IPS DF 6.9 (cell line): ENCODE data around the gene SPPL3.
A peak's percentile ranks its signal among the peaks of the same experiment; 100 is the strongest.
"Not testable (repeated sequence)": the region's sequence is repeated elsewhere in the genome, so short reads cannot be mapped to it uniquely, and the experiment has no call there.

Experiments used
- DNase-seq: peaks from one replicate; pipeline ENCODE4 v3.0.0-alpha.2; 2013; ENCODE audit warnings: low read depth, low spot score
- H3K27ac ChIP-seq: one replicate; pipeline ENCODE4 v1.5.1; 2013; ENCODE audit warnings: low read length, control low read depth
- H3K27me3 ChIP-seq: 2 replicates; pipeline ENCODE4 v1.6.1; 2013; ENCODE audit warnings: mild to moderate bottlenecking, low read length; ENCODE audit not compliant: control insufficient read depth, insufficient read depth
- H3K36me3 ChIP-seq: 2 replicates; pipeline ENCODE4 v1.6.1; 2013; ENCODE audit warnings: low read length; ENCODE audit not compliant: control insufficient read depth, insufficient read depth
- H3K4me1 ChIP-seq: 2 replicates; pipeline ENCODE4 v1.6.1; 2013; ENCODE audit warnings: low read length; ENCODE audit not compliant: control insufficient read depth, insufficient read depth
- H3K4me3 ChIP-seq: 2 replicates; pipeline ENCODE4 v1.5.1; 2013; ENCODE audit warnings: mild to moderate bottlenecking, low read length
- H3K9me3 ChIP-seq: 2 replicates; pipeline ENCODE4 v1.6.1; 2013; ENCODE audit warnings: low read length, inconsistent platforms; ENCODE audit not compliant: control insufficient read depth, insufficient read depth
- WGBS: extraction: QIAGEN DNeasy Blood & Tissue Kit; methylation state at CpG from one replicate; pipeline ENCODE4 v1.1.7; 2013; ENCODE audit warnings: mixed read lengths, missing lambda C conversion rate; ENCODE audit not compliant: insufficient read length, insufficient coverage; 5-methylcytosine and 5-hydroxymethylcytosine counted together

The SPPL3 gene

DNA sequence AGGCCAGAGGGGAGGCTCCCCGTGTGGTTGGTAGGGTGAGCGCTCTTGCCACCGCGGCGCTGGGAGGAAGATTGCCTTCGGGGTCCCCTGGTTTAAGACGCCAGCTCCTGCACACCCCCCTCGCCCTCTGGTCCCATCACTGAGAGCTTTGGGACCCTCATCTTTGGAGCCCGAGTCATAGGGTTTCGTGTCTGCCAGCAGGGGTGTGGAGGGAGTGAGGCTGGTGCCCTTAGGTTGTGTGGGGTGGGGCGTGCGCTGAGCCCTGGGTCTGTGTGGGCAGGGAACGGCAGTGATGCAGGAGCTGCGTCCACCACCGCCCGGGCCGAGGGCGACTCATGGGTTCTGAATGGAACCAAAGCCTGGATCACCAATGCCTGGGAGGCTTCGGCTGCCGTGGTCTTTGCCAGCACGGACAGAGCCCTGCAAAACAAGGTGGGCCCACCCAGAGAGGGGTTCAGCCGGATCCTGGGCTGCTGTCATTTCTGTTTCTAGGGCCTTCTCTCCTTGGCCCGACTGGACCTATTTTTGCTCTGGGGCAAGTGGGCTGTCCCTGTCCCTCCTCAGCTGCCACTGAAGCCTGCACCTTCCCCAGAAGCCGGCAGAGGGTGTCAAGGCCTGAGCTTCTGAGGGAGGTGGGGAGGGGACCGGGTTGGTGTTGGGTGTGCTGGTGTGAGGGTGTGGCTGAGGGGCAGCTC lies 166.5 kb downstream of the SPPL3 start:
- no peaks in the 10 kb centered on the region; the same call in 1 of the 2 replicates for H3K36me3 ChIP-seq
- no peaks in the 10 kb centered on the region for H3K9me3 ChIP-seq
- H3K27ac ChIP-seq = no peak overlapping the region
- DNase-seq = no peak
- no peak overlapping the region for H3K4me3 ChIP-seq
- H3K27me3 ChIP-seq = no peaks in the 10 kb centered on the region
- H3K4me1 ChIP-seq = no peaks in the 10 kb centered on the region; the same call in 1 of the 2 replicates
- WGBS = no CpG with 5 or more reads among the region's 25 CpGs

DNA sequence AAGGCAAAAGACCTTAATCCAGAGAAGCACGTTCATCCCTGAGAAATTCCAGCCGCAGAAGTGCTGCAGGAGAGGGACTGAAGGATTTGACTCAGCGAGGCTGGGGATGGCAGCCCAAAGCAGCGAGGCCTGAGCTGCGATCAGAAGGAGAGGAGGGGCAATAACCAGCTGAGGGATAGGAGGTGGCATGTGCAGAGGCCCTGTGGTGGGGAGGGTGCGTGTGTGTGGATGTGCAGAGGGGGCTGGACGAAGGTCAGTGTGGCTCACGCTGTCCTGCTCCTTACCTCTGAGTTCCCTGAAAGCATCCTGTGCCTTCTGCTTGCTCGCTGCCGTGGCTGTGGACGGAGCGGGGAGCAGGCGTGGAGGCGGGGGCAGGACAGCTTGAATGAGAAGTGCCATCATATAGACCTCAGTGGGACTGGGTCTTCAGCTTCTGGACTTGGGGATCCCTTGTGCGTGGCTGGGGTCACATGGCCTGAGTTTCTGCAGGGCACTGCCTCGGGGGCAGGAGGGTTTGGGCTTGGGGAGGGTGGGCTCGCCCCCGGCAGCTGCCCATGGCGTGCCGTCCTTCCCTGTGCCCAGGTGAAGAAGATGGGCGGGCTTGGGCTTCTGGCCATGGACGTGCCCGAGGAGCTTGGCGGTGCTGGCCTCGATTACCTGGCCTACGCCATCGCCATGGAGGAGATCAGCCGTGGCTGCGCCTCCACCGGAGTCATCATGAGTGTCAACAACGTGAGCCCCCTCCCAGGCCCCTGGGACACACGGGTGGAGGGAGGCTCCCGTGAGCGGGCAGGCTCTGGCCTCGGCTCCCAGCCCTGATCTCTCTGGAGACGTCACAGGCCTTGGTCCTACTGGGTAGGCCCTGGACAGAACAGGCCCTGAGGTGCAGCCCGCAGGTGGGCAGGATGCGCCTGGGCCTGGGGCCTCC lies 167.5 kb downstream of the SPPL3 start:
- H3K27ac ChIP-seq = no peak overlapping the region
- no CpG with 5 or more reads among the region's 38 CpGs for WGBS
- no peaks in the 10 kb centered on the region; the same call in 1 of the 2 replicates for H3K4me1 ChIP-seq
- no peaks in the 10 kb centered on the region for H3K9me3 ChIP-seq
- DNase-seq = no peak
- H3K27me3 ChIP-seq = no peaks in the 10 kb centered on the region
- H3K4me3 ChIP-seq = no peak overlapping the region
- H3K36me3 ChIP-seq = no peaks in the 10 kb centered on the region; the same call in 1 of the 2 replicates

DNA sequence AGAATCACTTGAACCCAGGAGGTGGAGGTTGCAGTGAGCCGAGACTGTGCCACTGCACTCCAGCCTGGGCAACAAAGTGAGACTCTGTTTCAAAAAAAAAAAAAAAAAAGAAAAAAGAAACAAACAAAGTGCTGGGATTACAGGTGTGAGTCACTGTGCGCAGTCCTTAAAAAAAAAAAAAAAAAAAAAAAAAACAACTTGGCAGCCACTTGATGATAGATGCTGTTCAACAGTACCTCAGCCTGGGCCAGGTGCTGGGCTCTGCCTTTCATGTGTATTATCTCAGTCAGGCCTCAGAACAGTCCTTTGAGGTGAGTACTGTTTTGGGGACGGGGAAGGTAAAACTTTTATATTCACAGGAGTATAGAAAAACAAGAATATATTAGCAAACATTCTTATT lies 169.0 kb downstream of the SPPL3 start:
- no peaks in the 10 kb centered on the region for H3K27me3 ChIP-seq
- no peak overlapping the region for H3K4me3 ChIP-seq
- no peaks in the 10 kb centered on the region for H3K9me3 ChIP-seq
- WGBS = no CpG with 5 or more reads among the region's 3 CpGs
- no peak overlapping the region for H3K27ac ChIP-seq
- DNase-seq = no peak
- no peaks in the 10 kb centered on the region; the same call in 1 of the 2 replicates for H3K36me3 ChIP-seq
- no peaks in the 10 kb centered on the region; the same call in 1 of the 2 replicates for H3K4me1 ChIP-seq

DNA sequence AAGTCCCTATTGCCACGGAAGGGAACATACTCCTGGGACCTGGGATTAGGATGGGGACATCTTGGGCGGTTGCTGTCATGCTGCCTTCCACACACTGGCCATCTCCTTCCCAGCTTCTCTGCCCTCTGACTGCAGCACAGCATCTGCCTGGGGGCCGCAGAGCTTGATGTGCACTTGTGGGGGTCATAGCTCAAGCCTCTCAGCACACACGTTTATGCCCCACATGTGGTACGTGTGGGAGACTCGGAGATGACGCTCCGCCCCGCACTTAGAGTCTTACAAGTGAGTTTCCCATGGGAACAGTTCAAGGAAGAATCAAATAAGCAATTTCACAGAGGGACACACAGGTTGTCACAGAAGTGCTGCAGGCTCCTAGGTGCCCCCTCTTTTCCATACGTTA lies 169.9 kb downstream of the SPPL3 start:
- Histone ChIP-seq H3K27me3 (no peaks in the 10 kb centered on the region), H3K4me1 (no peaks in the 10 kb centered on the region; the same call in 1 of the 2 replicates), H3K4me3 (no peak overlapping the region), H3K36me3 (no peaks in the 10 kb centered on the region; the same call in 1 of the 2 replicates), H3K9me3 (no peaks in the 10 kb centered on the region), H3K27ac (no peak overlapping the region)
- DNase-seq = no peak
- WGBS = no CpG with 5 or more reads among the region's 10 CpGs

DNA sequence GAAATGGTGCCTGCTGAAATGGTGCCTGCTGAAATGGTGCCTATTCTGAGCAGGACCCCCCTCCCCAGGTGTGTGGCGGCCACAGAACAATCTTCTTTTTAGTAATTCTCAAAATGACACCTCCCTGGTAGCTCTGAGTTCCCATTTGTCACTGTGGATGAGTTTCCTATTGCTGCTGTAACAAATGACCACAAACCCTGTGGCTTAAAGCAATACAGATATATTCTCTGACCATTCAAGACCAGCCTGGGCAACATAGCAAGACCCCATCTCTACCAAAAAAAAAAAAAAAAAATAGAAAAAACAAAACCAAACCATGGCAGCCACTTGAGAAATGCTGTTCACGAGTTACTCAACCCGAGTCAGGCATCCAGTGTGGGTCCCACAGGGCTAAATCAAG lies 170.6 kb downstream of the SPPL3 start:
- H3K4me1 ChIP-seq = no peaks in the 10 kb centered on the region; the same call in 1 of the 2 replicates
- no peaks in the 10 kb centered on the region for H3K9me3 ChIP-seq
- no peak overlapping the region for H3K4me3 ChIP-seq
- no peak for DNase-seq
- H3K27me3 ChIP-seq = no peaks in the 10 kb centered on the region
- H3K27ac ChIP-seq = no peak overlapping the region
- no peaks in the 10 kb centered on the region; the same call in 1 of the 2 replicates for H3K36me3 ChIP-seq
- no CpG with 5 or more reads among the region's 3 CpGs for WGBS

DNA sequence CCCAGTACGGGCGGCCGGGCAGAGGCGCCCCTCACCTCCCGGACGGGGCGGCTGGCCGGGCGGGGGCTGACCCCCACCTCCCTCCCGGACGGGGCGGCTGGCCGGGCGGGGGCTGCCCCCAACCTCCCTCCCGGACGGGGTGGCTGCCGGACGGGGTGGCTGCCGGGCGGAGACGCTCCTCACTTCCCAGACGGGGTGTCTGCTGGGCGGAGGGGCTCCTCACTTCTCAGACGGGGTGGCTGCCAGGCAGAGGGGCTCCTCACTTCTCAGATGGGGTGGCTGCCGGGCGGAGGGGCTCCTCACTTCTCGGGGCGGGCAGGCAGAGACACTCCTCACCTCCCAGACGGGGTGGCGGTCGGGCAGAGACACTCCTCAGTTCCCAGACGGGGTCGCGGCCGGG lies 172.0 kb downstream of the SPPL3 start:
- H3K4me1 ChIP-seq, H3K9me3 ChIP-seq, DNase-seq, H3K36me3 ChIP-seq, H3K4me3 ChIP-seq, H3K27me3 ChIP-seq, H3K27ac ChIP-seq: not testable (repeated sequence)
- no CpG with 5 or more reads among the region's 35 CpGs for WGBS

DNA sequence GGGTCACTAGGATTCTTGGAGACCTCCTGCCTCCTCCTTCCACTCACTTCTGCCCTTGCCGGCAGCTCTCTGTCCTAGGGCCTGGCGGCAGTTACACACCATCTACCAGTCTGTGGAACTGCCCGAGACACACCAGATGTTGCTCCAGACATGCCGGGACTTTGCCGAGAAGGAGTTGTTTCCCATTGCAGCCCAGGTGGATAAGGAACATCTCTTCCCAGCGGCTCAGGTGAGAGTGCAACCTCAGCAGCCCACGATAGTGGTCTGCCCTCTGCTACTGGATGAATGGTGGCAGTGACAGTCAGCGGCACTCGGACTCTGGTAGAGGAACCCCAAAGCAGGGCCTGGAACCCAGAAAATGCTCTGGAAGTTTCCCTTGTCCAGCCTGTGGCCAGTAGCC lies 177.2 kb downstream of the SPPL3 start:
- peaks cover 7% of the 10 kb centered on the region for H3K36me3 ChIP-seq
- no peaks in the 10 kb centered on the region for H3K27me3 ChIP-seq
- no peak overlapping the region for H3K4me3 ChIP-seq
- DNase-seq = no peak
- H3K4me1 ChIP-seq = no peaks in the 10 kb centered on the region
- WGBS = no CpG with 5 or more reads among the region's 9 CpGs
- H3K9me3 ChIP-seq = no peaks in the 10 kb centered on the region
- H3K27ac ChIP-seq = no peak overlapping the region

DNA sequence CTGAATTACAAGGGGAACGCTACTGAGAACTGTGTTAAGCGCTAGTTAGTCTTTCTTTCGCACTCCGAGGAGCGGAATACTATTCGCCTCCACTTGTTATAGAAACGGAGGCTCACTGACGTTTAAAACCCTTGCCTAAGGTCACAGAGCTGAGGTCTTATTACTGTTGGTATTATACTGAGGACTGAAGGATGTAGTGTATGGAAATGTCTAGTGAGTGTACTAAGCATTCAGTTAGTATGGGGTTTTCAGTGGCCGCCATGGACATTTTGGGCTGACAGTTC lies 177.7 kb downstream of the SPPL3 start:
- WGBS = no CpG with 5 or more reads among the region's 9 CpGs
- Histone ChIP-seq H3K36me3 (peaks cover 11% of the 10 kb centered on the region), H3K4me3 (no peak overlapping the region)

DNA sequence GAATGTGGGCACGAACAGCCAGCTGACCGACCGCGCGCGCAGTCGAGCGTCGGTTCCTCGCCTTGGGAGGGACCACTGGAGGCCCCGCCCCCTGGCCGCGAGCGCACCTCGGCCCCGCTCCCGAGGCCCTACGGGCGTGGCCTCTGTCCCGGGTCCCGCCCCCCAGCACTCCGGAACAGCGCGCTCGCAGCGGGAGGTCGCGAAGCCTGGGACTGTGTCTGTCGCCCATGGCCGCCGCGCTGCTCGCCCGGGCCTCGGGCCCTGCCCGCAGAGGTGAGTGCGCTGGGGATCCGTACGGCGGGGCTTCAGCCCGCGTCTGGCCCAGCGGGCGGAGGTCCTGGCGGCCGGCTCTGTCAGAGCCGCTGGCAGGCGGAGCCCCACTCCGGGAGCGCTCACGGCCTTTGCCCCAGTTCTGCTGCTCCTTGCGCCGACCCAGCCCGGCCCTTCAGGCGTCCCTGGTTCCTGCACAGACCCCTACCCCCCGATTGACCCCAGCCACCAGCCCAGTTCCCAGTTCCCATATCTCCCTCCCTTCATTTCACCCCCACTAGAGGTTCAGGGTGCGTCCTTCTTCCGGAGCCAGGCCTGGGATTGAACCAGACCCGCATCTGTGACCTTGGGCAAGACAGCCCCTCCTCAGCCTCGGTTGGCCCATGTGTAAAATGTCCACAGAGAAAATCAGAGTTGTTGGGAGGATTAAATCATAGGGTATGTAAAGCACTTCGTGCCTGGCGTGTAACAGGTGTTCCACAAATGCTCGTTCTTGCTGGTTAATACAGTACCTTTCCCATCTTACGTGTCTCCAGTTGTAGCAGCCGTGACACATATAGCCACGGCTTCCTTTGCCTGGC lies 178.3 kb downstream of the SPPL3 start, which contains the start of gene ACADS:
Gene ACADS, plus strand, starts transcription at position 168 of the 851 bp plus-strand sequence. Its CDS starts 60 bp downstream, at position 228.
- H3K27ac ChIP-seq = no peak within 1 kb of the TSS
- peak within 1 kb of the TSS; percentile 66 for H3K4me3 ChIP-seq
- H3K27me3 ChIP-seq = no peaks in the 10 kb centered on the region
- H3K36me3 ChIP-seq = peaks cover 15% of the 10 kb centered on the region
- peak; percentile 76 for DNase-seq
- H3K9me3 ChIP-seq = no peaks in the 10 kb centered on the region
- no peaks in the 10 kb centered on the region for H3K4me1 ChIP-seq
- no CpG with 5 or more reads among the region's 66 CpGs for WGBS

More for the DNA sequence above, 177.7 kb downstream of the SPPL3 start:
- Histone ChIP-seq H3K4me1 (no peaks in the 10 kb centered on the region), H3K9me3 (no peaks in the 10 kb centered on the region), H3K27ac (no peak overlapping the region), H3K27me3 (no peaks in the 10 kb centered on the region)
- DNase-seq = no peak

DNA sequence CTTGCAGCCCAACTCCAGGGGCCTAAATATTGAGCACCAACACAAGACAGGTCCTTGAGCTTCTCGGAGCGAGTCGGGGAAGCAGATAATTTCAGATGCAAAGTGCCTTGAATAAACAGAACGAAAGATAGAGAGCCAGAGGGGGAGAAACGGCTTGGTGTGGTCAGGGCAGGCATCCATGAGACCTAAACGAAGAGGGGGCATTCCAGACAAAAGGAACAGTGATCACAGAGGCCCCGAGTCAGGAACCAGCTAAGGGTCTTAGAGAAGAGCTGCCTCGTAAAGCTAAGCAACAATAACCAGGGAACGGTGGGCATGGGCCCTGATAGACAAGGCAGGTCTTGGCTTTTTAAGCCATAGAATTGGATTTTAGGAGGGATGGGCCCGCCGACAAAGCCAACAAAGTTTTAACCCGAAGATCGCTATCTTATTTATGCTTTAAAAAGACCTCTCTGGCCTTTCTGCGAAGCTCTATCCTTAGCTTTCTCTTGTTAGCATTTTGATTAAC lies 179.0 kb downstream of the SPPL3 start:
- Histone ChIP-seq H3K4me1 (no peaks in the 10 kb centered on the region), H3K36me3 (peaks cover 19% of the 10 kb centered on the region), H3K27me3 (no peaks in the 10 kb centered on the region), H3K27ac (no peak overlapping the region), H3K9me3 (no peaks in the 10 kb centered on the region), H3K4me3 (peak overlapping the region; percentile 11; the same call in 1 of the 2 replicates)
- no CpG with 5 or more reads among the region's 14 CpGs for WGBS
- DNase-seq = no peak
